ENCODE results near the gene NFYC.

GRCh38 chr1:40715491-40716059, 24.1 kb downstream of the NFYC start:
- TF ChIP-seq POLR2A (IDR thresholded peaks at IDR 0.05): no peak
- TF ChIP-seq CTCF (IDR thresholded peaks at IDR 0.05 in 4 of 5, conservative IDR thresholded peaks at IDR 0.05 in 1 of 5): no peak
